HG03060 (cell line): ENCODE measurements around the gene CPEB3.
"Not testable (repeated sequence)": the region's sequence is repeated elsewhere in the genome, so short reads cannot be mapped to it uniquely, and the experiment has no call there.

ENCODE experiments used
- ATAC-seq: cut with Tn5 transposase; IDR thresholded peaks from one replicate; pipeline ENCODE4 v1.9.1; 2021; ENCODE audit warnings: low read depth, moderate number of reproducible peaks; ENCODE audit not compliant: unreplicated experiment

CPEB3 gene

GRCh38 chr10:92290837-92291615 is at the start of gene CPEB3, which contains the start of gene MARCHF5:
TSS of gene CPEB3 (minus strand) at chr10:92291078. CDS start at chr10:92240350, 50,728 bp downstream.
TSS of gene MARCHF5 (plus strand) at chr10:92291167. CDS start at chr10:92291495, 328 bp downstream.
- ATAC-seq: peak; percentile 90

GRCh38 chr10:92329927-92330326 is 39.0 kb upstream of the CPEB3 start:
- ATAC-seq: not testable (repeated sequence)

- no peak for ATAC-seq
These were observed 38.1 kb upstream of the CPEB3 start for GRCh38 chr10:92328993-92329392.

GRCh38 chr10:92327445-92328433 is 36.9 kb upstream of the CPEB3 start:
- no peak for ATAC-seq

GRCh38 chr10:92323079-92323478 is 32.2 kb upstream of the CPEB3 start:
- no peak for ATAC-seq

- ATAC-seq: no peak
These were observed 25.7 kb upstream of the CPEB3 start for GRCh38 chr10:92316610-92317009.

GRCh38 chr10:92313750-92314149 is 22.9 kb upstream of the CPEB3 start:
- no peak for ATAC-seq

GRCh38 chr10:92309272-92309671 is 18.4 kb upstream of the CPEB3 start:
- no peak for ATAC-seq

- ATAC-seq: no peak
These were observed 14.5 kb upstream of the CPEB3 start for GRCh38 chr10:92305133-92306072.

GRCh38 chr10:92304061-92304460 is 13.2 kb upstream of the CPEB3 start:
- ATAC-seq: no peak

GRCh38 chr10:92303096-92303495 is 12.2 kb upstream of the CPEB3 start:
- ATAC-seq: no peak

GRCh38 chr10:92298487-92298886 is 7.6 kb upstream of the CPEB3 start:
- no peak for ATAC-seq

- no peak for ATAC-seq
These were observed 1.3 kb upstream of the CPEB3 start for GRCh38 chr10:92291921-92292845.

- no peak for ATAC-seq
These were observed 663 bp upstream of the CPEB3 start for GRCh38 chr10:92291616-92291865.

GRCh38 chr10:92290076-92290836 is 622 bp downstream of the CPEB3 start:
- no peak for ATAC-seq

- no peak for ATAC-seq
These were observed 6.7 kb downstream of the CPEB3 start for GRCh38 chr10:92284112-92284704.

GRCh38 chr10:92278996-92279696 is 11.7 kb downstream of the CPEB3 start:
- ATAC-seq: no peak

- ATAC-seq: no peak
These were observed 16.8 kb downstream of the CPEB3 start for GRCh38 chr10:92274071-92274470.
